GM23248 (cell line): ENCODE results near the gene GRIK3.

Source experiments
- EZH2 ChIP-seq: fragments of 200-600 bp; sonication (generic); IDR thresholded peaks from 2 replicates; pipeline ENCODE4 v1.6.1; 2018; ENCODE audit warnings: antibody characterized with exemption, mild to moderate bottlenecking; ENCODE audit not compliant: insufficient read depth, poor library complexity, severe bottlenecking
- EZH2phosphoT487 ChIP-seq: fragments of 200-600 bp; sonication (generic); IDR thresholded peaks from 2 replicates; pipeline ENCODE4 v1.6.1; 2018; ENCODE audit warnings: antibody characterized with exemption, moderate library complexity, mild to moderate bottlenecking, low read depth; ENCODE audit not compliant: insufficient read depth

DNA sequence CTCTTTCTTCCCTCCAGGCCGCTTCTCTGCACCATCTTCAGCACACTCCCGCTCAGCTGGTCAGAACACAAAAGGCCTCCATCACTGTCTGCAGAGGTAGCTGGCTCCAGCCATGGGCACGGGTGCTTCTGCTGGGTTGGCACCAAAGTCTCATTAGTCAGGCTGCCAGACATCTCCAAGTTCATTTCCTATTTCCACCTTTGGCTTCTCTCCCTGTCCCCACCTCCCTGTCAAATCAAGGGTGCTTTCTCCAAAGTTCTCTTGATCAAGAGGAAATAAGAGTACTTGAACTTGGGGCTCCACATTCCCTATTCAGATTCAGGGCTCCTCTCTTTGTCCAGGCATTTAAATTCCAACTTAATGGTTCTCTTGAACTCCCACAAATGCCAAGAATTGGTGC lies 33.9 kb upstream of the GRIK3 start:
- TF ChIP-seq EZH2 (no peak), EZH2phosphoT487 (no peak)
